Right lobe of liver (tissue), 4 donors: ENCODE data around the gene SARNP.

ENCODE experiments used
- CTCF ChIP-seq, 4 donors: fragments of 200-600 bp in 3 of 4; fragments of 450-650 bp in 1 of 4; IDR thresholded peaks; one replicate each; pipeline versions ENCODE4 v1.5.1 to v1.8.0; 2016 to 2022; ENCODE audit warnings: antibody characterized with exemption in 4 of 4, mild to moderate bottlenecking in 2 of 4
- POLR2A ChIP-seq: fragments of 450-650 bp; IDR thresholded peaks from one replicate; pipeline ENCODE4 v1.6.1; 2017; ENCODE audit warnings: antibody characterized with exemption, mild to moderate bottlenecking
- donor health status: DM: no; HTN: no; CAD: no.
- donor health status: DM: no; HTN: no; CAD: no.
- donor health status: DM: no; HTN: yes; CAD: no.

GRCh38 chr12:55725556-55725955 is 92.0 kb downstream of the SARNP start:
- TF ChIP-seq CTCF (IDR thresholded peaks at IDR 0.05) (no peak), POLR2A (no peak)
